Epithelial cell of prostate (primary cell): ENCODE results near the gene ZNF473.

Source experiments
- DNase-seq: peaks from one replicate; pipeline ENCODE4 v3.0.0-alpha.2; 2011; ENCODE audit warnings: low read depth, low spot score
- H3K27ac ChIP-seq: fragments of 450-650 bp; 2 replicates; pipeline ENCODE4 v1.5.1; 2017; ENCODE audit warnings: mild to moderate bottlenecking

ZNF473 gene

GRCh38 chr19:50002386-50002960, 23.3 kb upstream of the ZNF473 start:
- no peak overlapping the region for H3K27ac ChIP-seq
- no peak for DNase-seq

- DNase-seq, result no peak
- H3K27ac ChIP-seq, result no peak overlapping the region
Observed at GRCh38 chr19:50003254-50003788, 22.5 kb upstream of the ZNF473 start.

GRCh38 chr19:50003810-50004419, 21.9 kb upstream of the ZNF473 start:
- H3K27ac ChIP-seq, result peak overlapping the region; percentile 58
- peak; percentile 73 for DNase-seq

GRCh38 chr19:50005428-50005827, 20.4 kb upstream of the ZNF473 start:
- H3K27ac ChIP-seq, result no peak overlapping the region
- no peak for DNase-seq

GRCh38 chr19:50007170-50007569, 18.6 kb upstream of the ZNF473 start:
- no peak overlapping the region for H3K27ac ChIP-seq
- no peak for DNase-seq

- DNase-seq, result no peak
Observed at GRCh38 chr19:50007947-50008346, 17.9 kb upstream of the ZNF473 start.

GRCh38 chr19:50008532-50008931, 17.3 kb upstream of the ZNF473 start:
- no peak overlapping the region for H3K27ac ChIP-seq
- no peak for DNase-seq

More at GRCh38 chr19:50007947-50008346, 17.9 kb upstream of the ZNF473 start:
- no peak overlapping the region for H3K27ac ChIP-seq

GRCh38 chr19:50016225-50016807, 9.5 kb upstream of the ZNF473 start:
- H3K27ac ChIP-seq, result no peak overlapping the region
- DNase-seq, result no peak

GRCh38 chr19:50020481-50020880, 5.3 kb upstream of the ZNF473 start:
- H3K27ac ChIP-seq, result no peak overlapping the region
- no peak for DNase-seq

GRCh38 chr19:50022823-50023222, 3.0 kb upstream of the ZNF473 start:
- H3K27ac ChIP-seq, result no peak overlapping the region
- no peak for DNase-seq

GRCh38 chr19:50024719-50025021, 1.1 kb upstream of the ZNF473 start:
- H3K27ac ChIP-seq, result peak overlapping the region; percentile 83
- no peak for DNase-seq

- peak within 1 kb of the TSS; percentile 83 for H3K27ac ChIP-seq
- peak; percentile 99 for DNase-seq
Observed at GRCh38 chr19:50025022-50025793, 597 bp upstream of the ZNF473 start, which contains the start of gene VRK3. Gene VRK3, minus strand, starts transcription at chr19:50025372. Its CDS starts 9,210 bp downstream, at chr19:50016162.

- no peak overlapping the region for H3K27ac ChIP-seq
- no peak for DNase-seq
Observed at GRCh38 chr19:50026550-50026906, 723 bp downstream of the ZNF473 start.

GRCh38 chr19:50030225-50030624, 4.4 kb downstream of the ZNF473 start:
- DNase-seq, result no peak

GRCh38 chr19:50030937-50031336, 5.1 kb downstream of the ZNF473 start:
- H3K27ac ChIP-seq, result no peak overlapping the region
- DNase-seq, result no peak

More at GRCh38 chr19:50030225-50030624, 4.4 kb downstream of the ZNF473 start:
- H3K27ac ChIP-seq, result no peak overlapping the region

- DNase-seq, result no peak
- H3K27ac ChIP-seq, result peak overlapping the region; percentile 45
Observed at GRCh38 chr19:50036908-50037307, 11.1 kb downstream of the ZNF473 start.

- no peak for DNase-seq
- H3K27ac ChIP-seq, result peak overlapping the region; percentile 20
Observed at GRCh38 chr19:50039968-50040367, 14.2 kb downstream of the ZNF473 start.

GRCh38 chr19:50040967-50041366, 15.2 kb downstream of the ZNF473 start:
- no peak for DNase-seq
- H3K27ac ChIP-seq, result no peak overlapping the region

- no peak overlapping the region for H3K27ac ChIP-seq
- no peak for DNase-seq
Observed at GRCh38 chr19:50042363-50043024, 16.7 kb downstream of the ZNF473 start.

GRCh38 chr19:50043967-50044366, 18.2 kb downstream of the ZNF473 start:
- DNase-seq, result no peak
- H3K27ac ChIP-seq, result no peak overlapping the region
